ENCODE measurements around the gene STXBP5.

DNA sequence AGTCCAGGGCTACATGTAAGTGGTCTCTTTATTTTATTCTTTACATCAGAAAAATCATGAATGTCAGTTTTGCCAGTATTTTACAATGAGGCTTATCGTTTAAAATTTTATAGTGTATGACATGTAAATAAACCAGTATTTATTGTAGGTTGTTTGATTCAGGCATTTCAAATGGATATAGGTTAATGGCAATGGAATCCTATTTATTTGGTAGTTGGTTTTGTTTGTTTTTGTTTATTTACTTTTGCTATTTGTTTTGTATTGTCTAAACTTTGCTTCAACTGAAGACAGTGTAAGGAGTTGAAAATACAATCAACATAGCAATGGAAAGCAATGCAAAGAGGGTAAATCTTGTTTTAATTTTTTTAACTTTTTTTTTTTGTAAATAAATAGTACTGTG, 185.2 kb downstream of the STXBP5 start:
- TF ChIP-seq, protein P1, sequence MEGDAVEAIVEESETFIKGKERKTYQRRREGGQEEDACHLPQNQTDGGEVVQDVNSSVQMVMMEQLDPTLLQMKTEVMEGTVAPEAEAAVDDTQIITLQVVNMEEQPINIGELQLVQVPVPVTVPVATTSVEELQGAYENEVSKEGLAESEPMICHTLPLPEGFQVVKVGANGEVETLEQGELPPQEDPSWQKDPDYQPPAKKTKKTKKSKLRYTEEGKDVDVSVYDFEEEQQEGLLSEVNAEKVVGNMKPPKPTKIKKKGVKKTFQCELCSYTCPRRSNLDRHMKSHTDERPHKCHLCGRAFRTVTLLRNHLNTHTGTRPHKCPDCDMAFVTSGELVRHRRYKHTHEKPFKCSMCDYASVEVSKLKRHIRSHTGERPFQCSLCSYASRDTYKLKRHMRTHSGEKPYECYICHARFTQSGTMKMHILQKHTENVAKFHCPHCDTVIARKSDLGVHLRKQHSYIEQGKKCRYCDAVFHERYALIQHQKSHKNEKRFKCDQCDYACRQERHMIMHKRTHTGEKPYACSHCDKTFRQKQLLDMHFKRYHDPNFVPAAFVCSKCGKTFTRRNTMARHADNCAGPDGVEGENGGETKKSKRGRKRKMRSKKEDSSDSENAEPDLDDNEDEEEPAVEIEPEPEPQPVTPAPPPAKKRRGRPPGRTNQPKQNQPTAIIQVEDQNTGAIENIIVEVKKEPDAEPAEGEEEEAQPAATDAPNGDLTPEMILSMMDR (IDR thresholded peaks at IDR 0.05) = no peak
- TF ChIP-seq POLR2A (IDR thresholded peaks at IDR 0.05) = no peak

All from body of pancreas (tissue), 4 donors.